HG03565 (cell line): ENCODE measurements around the gene LYAR.

Source experiments
- ATAC-seq: cut with Tn5 transposase; IDR thresholded peaks from one replicate; pipeline ENCODE4 v1.9.1; 2021; ENCODE audit warnings: mild to moderate bottlenecking, moderate library complexity; ENCODE audit not compliant: unreplicated experiment

LYAR gene, protein sequence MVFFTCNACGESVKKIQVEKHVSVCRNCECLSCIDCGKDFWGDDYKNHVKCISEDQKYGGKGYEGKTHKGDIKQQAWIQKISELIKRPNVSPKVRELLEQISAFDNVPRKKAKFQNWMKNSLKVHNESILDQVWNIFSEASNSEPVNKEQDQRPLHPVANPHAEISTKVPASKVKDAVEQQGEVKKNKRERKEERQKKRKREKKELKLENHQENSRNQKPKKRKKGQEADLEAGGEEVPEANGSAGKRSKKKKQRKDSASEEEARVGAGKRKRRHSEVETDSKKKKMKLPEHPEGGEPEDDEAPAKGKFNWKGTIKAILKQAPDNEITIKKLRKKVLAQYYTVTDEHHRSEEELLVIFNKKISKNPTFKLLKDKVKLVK

DNA sequence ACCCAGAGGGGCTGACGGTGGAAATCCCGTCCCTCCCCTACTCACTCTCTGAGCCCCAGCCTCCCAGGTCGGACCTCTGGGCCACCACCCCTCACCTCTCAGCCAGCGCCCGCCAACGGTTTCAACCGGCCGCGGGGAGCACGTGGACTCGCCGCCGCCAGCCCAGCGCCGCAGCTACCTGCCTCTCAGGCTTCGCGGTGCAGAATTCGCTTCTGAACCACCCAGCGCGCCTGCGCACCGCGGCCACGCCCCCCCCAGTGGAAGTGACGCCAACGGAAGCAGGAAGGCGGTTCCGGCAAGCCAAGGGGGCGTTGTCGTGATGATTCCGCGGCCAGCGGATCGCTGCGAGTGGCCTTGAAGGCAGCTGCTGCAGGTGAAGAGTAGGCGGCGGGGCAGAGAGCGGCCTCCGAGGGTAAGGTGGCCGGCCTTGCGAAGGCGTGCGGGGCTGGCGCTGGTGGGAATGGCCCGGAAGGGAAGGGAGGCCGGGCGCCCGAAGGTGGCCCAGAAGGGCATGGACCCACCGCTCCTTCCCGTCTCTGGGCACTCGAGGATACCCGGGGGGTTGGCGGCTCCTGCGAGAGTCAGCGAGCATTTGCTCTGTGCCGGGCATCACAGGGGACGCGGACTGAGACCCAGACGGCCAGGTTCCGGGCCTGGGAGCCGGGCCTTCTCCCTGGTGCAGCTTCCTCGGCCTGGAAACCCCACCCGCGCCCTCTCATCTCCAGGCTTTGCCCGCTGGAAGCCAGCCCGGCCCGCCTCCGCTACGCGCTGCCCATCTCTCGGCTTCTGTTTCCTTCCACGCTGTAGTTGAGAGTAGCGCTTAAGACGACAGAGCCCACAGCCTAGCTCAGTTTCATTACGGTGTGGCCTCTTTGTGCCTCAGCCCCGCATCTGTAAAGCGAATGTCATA, at the start of gene LYAR, which contains the start of gene ZBTB49:
TSS of gene LYAR (minus strand) at position 214 of the 910 bp plus-strand sequence. CDS start 6,412 bp downstream, outside the sequence.
TSS of gene ZBTB49 (plus strand) at position 311 of the 910 bp plus-strand sequence. CDS start 9,695 bp downstream, outside the sequence.
- peak; percentile 77 for ATAC-seq

DNA sequence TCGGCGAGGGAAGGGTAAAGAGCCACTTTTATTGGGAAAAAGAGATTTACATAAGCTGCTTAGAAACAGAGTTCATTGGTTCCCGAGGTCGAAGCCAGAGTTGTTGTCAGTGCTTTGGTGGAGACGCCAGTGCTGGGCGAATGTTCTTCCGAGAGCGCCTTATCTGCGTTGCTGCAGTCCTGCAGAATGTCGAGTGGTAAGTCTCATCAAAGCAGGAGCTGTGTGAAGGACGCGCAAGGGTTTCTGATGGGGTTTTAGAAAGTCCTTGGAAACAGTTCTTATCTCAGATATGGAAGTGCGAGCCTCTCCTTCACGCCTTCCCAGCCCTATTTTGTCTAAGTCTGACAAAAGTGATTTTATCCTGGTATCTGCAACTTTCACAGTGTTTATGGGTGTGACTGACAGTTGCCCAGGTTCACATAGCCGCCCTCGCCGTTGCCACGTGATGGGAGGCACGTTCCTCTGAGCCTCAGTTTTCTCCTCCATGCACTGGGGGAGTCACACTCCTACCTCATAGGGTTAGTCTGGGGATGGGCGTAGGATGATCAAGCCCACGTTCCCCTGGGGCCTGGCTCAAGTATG, 49.6 kb upstream of the LYAR start:
- no peak for ATAC-seq

DNA sequence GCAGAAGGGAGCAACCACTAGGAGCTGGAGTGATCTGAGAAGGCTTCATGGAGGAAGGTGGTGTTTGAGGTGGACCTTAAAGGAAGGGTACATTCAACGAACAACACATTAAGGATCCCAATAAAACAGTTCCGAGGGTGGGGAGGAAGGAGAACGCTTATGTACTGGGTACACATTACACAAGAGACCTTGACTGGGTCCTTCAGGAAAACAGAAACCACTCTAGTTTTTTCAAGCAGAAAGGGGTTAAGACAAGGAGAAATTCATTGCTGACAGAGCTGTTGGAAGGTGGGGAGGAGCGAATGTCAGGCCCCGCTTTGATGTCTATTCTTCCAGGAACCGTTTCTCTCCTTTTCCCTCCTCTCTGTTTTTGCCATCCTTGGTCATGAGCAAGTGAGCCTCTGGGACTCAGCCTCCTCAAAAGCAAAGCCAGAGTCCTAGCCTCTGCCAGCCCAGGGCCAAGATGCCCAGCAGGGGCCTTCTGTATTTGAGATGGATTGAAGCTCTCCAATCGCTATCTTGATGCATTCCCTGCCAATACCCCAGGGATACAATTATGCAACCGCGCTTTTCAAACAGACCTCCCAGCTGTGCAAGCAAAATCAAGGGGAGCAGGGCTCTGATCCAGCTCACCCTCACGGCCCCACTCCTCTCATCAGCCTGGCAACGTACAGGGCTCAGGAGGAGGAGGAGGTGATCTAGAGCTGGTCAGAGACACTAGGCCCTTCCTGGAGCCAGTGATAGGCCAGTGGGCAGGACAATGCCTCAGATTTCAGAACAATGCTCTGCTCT, 48.5 kb upstream of the LYAR start:
- no peak for ATAC-seq

DNA sequence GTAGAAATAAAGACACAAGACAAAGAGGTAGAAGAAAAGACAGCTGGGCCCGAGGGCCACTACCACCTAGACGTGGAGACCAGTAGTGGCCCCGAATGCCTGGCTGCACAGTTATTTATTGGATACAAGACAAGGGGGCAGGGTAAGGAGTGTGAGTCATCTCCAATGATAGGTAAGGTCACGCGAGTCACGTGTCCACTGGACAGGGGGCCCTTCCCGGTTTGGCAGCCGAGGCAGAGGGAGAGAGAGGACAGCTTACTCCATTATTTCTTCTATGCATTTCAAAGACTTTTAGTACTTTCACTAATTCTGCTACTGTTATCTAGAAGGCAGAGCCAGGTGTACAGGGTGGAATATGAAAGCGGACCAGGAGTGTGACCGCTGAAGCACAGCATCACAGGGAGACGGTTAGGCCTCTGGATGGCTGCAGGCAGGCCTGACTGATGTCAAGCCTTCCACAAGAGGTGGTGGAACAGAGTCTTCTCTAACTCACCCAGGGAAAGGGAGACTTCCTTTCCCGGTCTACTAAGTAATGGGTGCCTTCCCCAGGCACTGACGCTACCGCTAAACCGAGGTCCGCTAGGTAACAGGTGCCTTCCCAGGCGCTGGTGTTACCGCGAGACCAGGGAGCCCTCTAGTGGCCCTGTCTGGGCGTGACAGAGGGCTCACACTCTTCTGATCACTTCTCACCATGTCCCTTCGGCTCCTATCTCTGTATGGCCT, 45.0 kb upstream of the LYAR start:
- peak; percentile 71 for ATAC-seq

DNA sequence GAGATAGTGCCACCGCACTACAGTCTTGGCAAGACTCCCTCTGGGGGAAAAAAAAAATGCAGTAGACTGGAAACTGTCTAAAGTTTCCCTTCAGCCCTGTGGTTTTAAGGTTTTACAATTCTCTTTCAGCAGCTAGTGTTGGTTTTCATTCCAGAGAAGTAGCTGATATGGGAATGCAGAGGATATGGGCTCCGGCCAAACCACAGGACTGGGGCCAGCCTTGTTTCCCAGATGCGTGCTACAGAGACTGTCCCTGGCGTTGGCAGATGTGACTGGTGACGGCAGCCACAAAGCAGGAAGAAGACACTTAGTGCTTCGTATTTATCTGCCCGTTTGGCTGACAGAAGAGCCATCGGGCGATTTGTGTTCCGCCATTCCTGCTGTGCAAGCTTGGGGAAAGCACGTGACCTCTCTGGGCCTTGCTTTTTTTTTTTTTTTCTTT, 43.3 kb upstream of the LYAR start:
- ATAC-seq, result no peak

DNA sequence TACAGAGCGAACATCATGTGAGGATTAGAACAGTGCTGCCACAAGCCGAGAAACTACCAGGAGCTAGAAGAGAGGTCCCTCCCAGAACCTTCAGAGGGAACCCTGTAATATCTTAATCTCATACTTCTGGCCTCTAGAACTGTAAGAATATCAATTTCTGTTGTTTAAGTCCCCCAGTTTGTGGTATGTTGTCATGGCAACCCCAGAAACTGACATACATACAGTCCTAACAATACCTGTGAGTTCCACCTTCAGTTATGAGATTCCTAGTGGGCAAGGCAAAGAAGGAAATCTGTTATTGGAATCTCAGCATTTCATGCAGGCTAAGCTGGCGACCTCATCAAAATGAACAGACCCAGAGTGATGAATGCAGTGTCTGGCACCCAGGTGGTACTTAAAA, 42.6 kb upstream of the LYAR start:
- ATAC-seq, result no peak

DNA sequence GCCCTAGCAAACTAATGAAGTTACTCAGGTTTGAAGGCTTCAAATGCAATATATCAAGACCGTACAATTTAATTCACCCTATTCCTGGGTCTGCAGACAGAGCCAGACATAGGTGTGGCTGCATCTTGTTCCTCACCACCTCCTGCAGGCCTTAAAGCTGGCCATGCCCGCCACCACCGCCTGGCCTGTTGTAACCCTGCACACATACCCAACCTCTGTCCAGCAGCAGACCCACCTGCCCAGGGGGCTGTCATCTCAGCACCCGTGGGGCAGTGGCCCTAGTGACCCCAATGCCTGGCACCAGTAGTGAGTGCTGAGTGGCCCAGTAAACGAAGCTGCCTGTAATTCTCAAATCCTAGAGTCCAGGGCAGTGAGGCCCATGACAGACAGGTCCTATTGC, 40.8 kb upstream of the LYAR start:
- ATAC-seq, result no peak

DNA sequence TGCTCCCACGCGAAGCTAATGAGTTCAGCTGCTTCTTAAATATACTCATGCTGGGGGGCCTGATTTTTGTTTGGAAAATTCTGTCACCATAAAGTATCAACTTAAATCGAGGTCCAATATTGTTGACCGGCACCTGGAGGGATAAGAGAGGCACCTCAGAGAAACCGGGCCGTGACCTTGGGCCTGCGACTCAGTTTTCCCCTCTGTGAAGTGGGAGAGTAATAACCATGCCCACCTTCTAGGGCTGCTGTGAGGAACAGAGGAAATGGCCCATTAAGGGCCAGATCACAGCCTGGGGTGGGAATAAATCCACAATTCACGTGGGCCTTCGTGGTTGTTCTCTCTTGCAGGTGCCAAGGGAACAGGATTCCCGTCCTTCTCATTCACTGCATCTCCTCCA, 39.5 kb upstream of the LYAR start:
- ATAC-seq, result no peak

DNA sequence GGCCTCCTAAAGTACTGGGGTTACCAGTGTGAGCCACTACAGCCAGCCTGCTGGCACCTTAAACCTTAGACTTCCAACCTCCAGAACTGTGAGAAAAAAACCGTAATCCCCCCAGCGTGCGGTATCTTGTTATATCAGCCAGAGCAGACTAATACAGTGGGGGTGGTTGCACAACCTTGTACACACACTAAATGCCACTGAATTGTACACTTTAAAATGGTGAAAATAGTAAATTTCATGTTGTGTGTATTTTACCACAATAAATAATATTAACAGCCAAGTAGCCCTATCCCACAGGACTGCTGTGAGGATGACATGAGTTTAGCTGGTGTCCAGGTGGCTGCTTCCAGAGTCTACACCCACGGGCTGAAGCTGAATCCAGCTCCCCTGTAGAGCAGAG, 38.9 kb upstream of the LYAR start:
- no peak for ATAC-seq

DNA sequence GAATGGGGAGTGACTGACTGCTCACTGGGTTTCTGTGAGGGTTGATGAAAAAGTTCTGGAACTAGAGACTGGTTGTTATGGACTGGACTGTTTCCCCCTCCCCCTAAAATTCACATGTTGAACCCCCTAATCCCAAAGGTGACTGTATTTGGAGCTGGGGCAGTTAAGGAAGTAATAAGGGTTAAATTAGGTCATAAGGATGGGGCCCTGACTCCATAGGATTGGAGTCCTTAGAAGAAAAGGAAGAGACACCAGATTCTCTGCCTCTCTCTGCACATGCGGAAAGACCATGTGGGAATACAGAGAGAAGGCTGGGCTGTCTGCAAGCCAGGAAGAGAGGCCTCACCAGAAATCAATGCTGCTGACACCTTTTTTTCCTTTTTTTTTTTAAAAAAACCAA, 38.3 kb upstream of the LYAR start:
- no peak for ATAC-seq

DNA sequence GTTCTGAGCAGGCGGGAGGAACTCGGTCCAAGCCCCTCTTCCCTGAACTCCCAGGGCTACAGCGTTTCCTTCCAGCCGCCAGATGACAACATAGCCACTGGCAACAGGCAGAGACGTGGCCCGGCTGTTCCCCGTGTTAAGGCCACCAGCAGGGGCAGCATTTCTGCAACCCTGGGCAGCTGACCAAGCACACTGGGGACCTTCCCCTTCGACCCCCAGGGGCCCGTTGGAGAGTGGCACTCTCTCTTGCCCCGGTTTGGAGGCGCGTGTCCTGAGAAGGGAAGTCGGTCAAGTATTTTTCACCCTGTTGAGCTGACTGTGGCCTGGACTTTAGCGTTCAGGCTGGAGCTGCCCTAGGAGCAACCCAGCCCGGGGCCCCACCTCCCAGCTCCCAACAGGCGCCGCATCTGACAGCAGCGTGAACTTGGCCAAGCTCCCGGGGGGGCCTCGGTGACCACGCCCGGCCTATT, 37.7 kb upstream of the LYAR start:
- no peak for ATAC-seq

DNA sequence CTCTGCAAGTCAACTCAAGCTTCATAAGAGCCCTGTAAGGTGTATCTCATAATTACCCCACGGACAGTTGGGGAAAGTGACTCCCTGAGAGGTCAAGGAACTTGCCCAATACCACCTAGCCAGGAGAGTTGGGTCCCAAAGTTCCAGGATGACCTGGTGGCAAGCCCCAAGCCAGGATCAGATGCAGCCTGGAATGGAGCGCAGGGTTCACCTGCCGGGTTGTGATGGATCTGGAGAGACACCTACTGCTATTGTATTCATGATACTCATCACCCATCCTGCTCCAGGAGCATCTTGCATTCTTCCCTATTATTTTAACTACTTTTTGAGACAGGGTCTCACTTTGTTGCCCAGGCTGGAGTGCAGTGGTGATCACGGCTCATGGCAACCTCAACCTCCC, 36.2 kb upstream of the LYAR start:
- no peak for ATAC-seq

DNA sequence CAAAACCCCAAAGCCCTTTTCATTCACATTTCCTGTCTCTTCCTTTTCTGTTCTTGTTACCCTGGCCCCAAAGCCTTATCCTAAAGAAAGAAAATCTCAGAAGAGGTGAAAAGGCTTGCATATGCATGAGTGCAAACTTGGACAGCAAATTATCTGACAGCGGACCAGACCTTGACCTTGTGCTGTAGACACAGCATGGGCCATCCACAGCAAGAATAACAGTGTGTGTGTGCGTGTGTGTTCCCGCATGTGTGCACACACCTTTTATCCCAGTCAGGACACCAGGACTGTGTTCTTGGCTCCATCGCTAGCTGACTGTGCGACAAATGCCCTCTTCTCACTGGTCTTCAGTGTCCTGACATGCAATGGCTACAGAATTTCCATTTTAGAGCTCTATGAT, 35.4 kb upstream of the LYAR start:
- no peak for ATAC-seq

DNA sequence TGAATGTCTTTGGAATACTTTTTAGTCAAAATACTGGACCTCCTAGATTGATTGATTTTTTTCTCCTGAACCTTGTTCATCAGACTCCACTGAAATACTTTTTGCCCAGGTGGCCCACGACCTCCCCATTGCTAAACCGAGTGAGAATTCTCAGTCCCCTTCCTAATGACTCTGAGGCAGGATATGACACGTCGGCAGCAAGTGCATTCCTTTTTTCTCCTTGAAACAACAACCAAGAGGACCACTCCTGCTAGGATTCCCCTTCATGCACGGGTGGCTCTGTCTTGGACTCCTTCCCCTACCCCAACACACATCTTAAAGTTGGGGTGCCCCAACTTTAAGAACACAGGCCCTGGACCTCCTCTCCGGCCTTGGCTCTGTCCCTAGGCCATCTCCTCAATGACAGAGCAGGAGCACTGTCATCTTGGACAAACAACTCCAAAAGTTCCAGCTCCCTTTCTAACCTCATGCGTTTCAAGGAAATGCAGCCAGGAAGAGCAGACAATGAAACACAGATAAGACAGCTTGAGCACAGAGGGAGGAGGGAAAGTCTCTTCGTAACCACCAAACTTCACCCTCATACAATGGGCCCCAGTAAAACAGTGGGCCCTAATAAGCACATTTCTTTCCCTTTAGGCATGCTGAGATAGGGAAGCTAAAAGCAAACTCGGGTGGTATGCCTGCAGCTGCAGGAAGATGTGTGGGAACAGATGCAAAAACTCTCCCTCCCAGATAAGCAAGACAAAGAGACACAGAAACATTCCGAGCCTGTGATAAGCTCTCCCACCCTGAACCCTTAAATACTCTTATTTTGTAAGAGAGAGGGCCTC, 34.0 kb upstream of the LYAR start:
- no peak for ATAC-seq

DNA sequence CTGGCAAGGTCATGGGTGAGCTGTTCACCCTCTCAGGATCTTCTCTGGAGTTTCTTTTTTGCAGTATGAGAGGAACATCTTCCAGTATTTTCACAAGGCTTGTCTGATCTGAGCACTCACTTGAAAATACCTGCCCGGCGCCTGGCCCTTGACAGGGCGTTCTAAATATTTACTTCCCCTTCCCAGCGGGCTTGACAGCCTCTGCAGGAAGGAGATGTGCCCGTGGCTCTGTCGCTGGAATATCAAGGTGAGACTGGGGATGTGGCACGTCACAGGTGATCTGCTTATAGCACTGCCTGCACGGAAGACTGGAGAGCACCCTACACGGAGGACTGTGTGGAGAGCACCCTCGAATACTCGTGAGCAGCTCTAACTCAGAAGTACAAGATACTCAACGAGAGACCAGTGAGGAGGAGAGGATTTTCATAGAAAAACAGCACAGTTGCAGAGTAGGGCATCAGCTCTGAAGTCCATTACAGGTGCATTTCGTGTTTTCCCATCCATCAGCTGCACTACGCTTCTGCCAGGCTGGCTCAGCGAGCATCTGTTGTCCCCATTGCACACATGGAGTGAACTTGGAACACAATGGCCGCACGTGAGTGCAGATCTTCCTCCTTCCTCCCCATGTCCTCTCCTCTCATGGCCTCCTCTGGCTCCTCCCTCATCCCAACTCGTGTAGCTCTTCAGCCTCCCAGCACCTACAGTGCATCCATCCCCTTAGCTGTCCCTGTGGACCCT, 32.2 kb upstream of the LYAR start:
- ATAC-seq, result no peak

DNA sequence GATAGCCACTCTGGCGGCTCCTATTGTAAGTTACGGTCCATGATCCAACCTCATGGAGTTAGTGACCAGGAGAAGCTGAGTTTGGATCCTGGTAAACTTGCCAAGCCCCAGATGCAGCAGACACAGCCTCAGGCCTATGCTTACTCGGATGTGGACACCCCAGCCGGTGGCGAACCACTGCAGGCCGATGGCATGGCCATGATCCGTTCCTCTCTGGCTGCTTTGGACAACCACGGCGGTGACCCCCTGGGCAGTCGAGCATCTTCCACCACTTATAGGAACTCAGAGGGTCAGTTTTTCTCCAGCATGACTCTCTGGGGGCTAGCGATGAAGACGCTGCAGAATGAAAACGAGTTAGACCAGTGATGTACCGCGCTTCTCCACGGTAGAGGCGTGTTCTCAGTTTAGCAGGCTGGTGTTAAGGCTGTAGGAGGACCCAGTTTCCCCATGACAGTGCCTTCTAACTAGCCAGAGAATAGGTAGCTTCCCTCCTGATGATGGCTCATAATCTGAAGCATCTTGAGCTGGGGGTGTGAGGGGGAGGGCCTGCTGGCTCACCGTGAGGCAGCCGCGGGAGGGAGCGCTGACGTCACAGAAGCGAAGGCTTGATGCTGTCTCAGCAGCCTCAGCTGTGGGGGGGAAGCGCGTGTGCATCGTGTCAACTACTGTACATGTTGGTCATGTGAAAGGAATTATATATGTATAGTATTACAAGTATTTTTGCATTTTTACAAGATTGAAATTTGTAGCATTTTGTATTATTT, 31.2 kb upstream of the LYAR start:
- ATAC-seq, result no peak

DNA sequence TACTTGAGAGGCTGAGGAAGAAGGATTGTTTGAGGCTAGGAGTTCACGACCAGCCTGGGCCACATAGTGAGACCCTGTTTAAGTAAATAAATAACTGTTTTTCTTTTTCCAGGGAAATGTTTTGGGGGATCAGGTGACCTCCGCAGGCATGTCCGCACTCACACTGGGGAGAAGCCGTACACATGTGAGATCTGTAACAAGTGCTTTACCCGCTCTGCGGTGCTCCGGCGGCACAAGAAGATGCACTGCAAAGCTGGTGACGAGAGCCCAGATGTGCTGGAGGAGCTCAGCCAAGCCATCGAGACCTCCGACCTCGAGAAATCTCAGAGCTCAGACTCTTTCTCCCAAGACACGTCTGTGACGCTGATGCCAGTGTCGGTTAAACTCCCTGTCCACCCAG, 30.6 kb upstream of the LYAR start:
- no peak for ATAC-seq
